Adrenal gland (tissue), 5 donors: ENCODE data around the gene ZDHHC24.

ENCODE experiments used
- CTCF ChIP-seq, 6 experiments: fragments of 450-650 bp in 4 of 6; fragments of 200-600 bp in 2 of 6; sonication (generic) in 1 of 6; IDR thresholded peaks; 1 replicate in 5 of 6; 2 replicates in 1 of 6; pipeline versions ENCODE4 v1.5.1 to v1.8.0; 2016 to 2021; ENCODE audit warnings: antibody characterized with exemption in 6 of 6, mild to moderate bottlenecking in 2 of 6, moderate library complexity in 1 of 6
- POLR2A ChIP-seq, 2 donors: fragments of 450-650 bp; IDR thresholded peaks; one replicate each; pipeline ENCODE4 v1.6.1; 2017; ENCODE audit warnings: antibody characterized with exemption in 2 of 2, mild to moderate bottlenecking in 2 of 2, moderate library complexity in 1 of 2
- donor health status: DM: no; HTN: no; CAD: no.

- no peak for TF ChIP-seq POLR2A (IDR thresholded peaks at IDR 0.05)
- TF ChIP-seq CTCF (IDR thresholded peaks at IDR 0.05) = no peak
Measured at GRCh38 chr11:66492161-66492865, 53.5 kb downstream of the ZDHHC24 start.
